ENCODE results near the gene C2CD4C. TPM values are rescaled to one million over a fixed set of nuclear protein-coding genes. Genes with fewer than 3 reads are reported as not detected.

The C2CD4C gene
- total and polyA plus RNA-seq, 2 experiments from 2014 or later, result 2.1 to 12.5 TPM

- TF ChIP-seq ETS1 (IDR thresholded peaks at IDR 0.05) (no peak), CREB1 (CRISPR knock-in tag; IDR thresholded peaks at IDR 0.05; ENCODE audit: low read depth) (no peak), ZNF462 (CRISPR knock-in tag; IDR thresholded peaks at IDR 0.05) (no peak), JUNB (IDR thresholded peaks at IDR 0.05; ENCODE audit: unreplicated experiment) (no peak)
Measured at GRCh38 chr19:403221-404027, 5.5 kb downstream of the C2CD4C start (continued).

GRCh38 chr19:402786-403185, 6.2 kb downstream of the C2CD4C start:
- Histone ChIP-seq H4K20me1 (replicated peaks; ENCODE audit: insufficient read depth) (no peaks in the 10 kb centered on the region), H3K4me1 (ENCODE audit: insufficient read depth) (no peaks in the 10 kb centered on the region), H3K4me3 (no peak overlapping the region), H3F3A (replicated peaks; ENCODE audit: low read depth) (no peaks in the 10 kb centered on the region), H3K27me3 (ENCODE audit: insufficient read depth) (no peaks in the 10 kb centered on the region), H3K36me3 (ENCODE audit: insufficient read depth) (no peaks in the 10 kb centered on the region), H3K27ac (ENCODE audit: low read depth) (no peak overlapping the region), H3K4me2 (no peak overlapping the region), H2AFZ (no peak overlapping the region), H3K9me2 (ENCODE audit: insufficient read depth) (no peaks in the 10 kb centered on the region), H3K79me2 (replicated peaks; ENCODE audit: insufficient read depth) (no peaks in the 10 kb centered on the region)
- no peak for TF ChIP-seq EZH2 (IDR thresholded peaks at IDR 0.05; ENCODE audit: low read depth, unreplicated experiment)
- DNase-seq (ENCODE audit: low spot score), result no peak
- Mint-ChIP-seq H3K27me3 (ENCODE audit: insufficient read depth, low read depth, poor library complexity) (peaks cover 7% of the 10 kb centered on the region), H3K9me3 (peaks cover 3% of the 10 kb centered on the region), H3K27ac (no peak overlapping the region), H3K4me1 (0 out of 3 replicates have a peak, but pooled peaks cover 3% of the 10 kb centered on the region), H3K36me3 (ENCODE audit: low read depth) (peaks cover under 1% of the 10 kb centered on the region; the same call in 1 of the 3 replicates), H3K4me3 (no peak overlapping the region)
- ATAC-seq, result no peak
